DOHH2 (cell line): ENCODE results near the gene LGR5.

ENCODE experiments used
- EZH2phosphoT487 ChIP-seq: fragments of 200-600 bp; sonication (generic); IDR thresholded peaks from 2 replicates; pipeline ENCODE4 v1.6.1; 2017; ENCODE audit warnings: borderline replicate concordance, mild to moderate bottlenecking, antibody characterized with exemption, low read length, moderate library complexity, mixed read lengths
- TF ChIP-seq, protein P1 (sequence below): fragments of 200-600 bp; sonication (generic); IDR thresholded peaks from one replicate; pipeline ENCODE4 v1.5.1; 2014; ENCODE audit warnings: antibody characterized with exemption, mild to moderate bottlenecking, low read depth, low read length; ENCODE audit not compliant: poor library complexity, severe bottlenecking

DNA sequence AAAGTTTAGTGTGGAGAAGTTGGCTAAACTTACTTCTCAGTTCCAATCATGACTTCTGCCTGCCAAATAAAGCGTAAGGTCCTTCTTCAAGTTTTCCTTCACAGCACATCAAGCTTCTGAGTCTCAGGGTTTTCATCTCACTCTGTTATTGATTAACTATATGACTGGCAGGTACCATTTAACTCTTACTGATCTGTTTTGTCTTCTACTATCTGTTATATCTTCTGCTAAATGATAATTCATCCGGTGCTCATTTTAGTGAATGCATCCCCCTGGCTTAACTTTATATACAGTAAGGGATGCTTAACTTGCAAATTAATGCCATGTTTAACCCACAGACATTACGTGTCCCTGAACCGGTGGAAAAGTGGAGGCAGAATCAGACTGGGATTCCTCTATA lies 20.7 kb downstream of the LGR5 start:
- TF ChIP-seq, protein P1, sequence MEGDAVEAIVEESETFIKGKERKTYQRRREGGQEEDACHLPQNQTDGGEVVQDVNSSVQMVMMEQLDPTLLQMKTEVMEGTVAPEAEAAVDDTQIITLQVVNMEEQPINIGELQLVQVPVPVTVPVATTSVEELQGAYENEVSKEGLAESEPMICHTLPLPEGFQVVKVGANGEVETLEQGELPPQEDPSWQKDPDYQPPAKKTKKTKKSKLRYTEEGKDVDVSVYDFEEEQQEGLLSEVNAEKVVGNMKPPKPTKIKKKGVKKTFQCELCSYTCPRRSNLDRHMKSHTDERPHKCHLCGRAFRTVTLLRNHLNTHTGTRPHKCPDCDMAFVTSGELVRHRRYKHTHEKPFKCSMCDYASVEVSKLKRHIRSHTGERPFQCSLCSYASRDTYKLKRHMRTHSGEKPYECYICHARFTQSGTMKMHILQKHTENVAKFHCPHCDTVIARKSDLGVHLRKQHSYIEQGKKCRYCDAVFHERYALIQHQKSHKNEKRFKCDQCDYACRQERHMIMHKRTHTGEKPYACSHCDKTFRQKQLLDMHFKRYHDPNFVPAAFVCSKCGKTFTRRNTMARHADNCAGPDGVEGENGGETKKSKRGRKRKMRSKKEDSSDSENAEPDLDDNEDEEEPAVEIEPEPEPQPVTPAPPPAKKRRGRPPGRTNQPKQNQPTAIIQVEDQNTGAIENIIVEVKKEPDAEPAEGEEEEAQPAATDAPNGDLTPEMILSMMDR = no peak
- no peak for TF ChIP-seq EZH2phosphoT487
